Fibroblast of the aortic adventitia (primary cell): Measurements from ENCODE around the gene CDH23. TPM values are rescaled to one million over a fixed set of nuclear protein-coding genes. Genes with fewer than 3 reads are reported as not detected.

Experiments used
- DNase-seq: peaks from one replicate; pipeline ENCODE4 v3.0.0-alpha.2; 2010; ENCODE audit warnings: low read depth
- H3K4me3 ChIP-seq: 2 replicates; pipeline ENCODE4 v1.5.1; 2011; ENCODE audit warnings: low read depth, mild to moderate bottlenecking, control low read depth, low read length, moderate library complexity
- total RNA-seq: library from RNA; depleted of rRNA; stranded (reverse); fragments of >200 nt; gene quantifications from 2 replicates; pipeline ENCODE4 v1.2.3, GENCODE V29; 2012; ENCODE audit warnings: low replicate concordance
- TF ChIP-seq, protein P1 (sequence below): IDR thresholded peaks from 2 replicates; pipeline ENCODE4 v1.5.1; 2011; ENCODE audit warnings: mild to moderate bottlenecking, low read length, control low read depth, inconsistent platforms; ENCODE audit not compliant: insufficient read depth

The CDH23 gene
- total RNA-seq, 1 donor: 0.27 TPM

DNA sequence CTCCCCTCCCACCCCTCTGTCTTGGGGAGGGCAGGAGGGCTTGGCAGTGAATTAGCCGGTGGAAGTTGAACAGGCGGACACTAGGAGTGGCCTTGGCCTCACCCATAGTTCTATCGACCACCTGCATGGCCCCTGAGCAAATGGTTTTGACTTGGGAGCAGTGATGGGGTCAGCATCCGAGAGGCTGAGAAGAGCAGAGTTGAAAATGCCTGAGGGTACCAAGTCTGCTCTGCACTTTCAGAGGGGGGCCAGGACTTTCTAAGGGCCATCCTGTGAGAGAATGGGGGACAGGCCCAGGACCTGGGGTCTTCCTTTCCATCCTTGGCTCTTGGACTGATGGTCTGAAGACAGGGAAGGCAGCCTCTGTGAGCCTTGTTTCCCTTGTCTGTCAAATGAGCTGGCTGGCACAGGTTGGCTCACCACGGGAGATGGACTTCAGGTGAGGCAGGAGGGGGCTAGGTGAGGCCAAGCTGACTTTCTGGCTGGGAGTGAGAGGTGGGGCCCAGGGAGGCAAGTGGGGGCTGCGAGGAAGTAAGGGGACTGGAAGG lies 29.4 kb downstream of the CDH23 start:
- H3K4me3 ChIP-seq: no peak overlapping the region
- DNase-seq: no peak
- TF ChIP-seq, protein P1, sequence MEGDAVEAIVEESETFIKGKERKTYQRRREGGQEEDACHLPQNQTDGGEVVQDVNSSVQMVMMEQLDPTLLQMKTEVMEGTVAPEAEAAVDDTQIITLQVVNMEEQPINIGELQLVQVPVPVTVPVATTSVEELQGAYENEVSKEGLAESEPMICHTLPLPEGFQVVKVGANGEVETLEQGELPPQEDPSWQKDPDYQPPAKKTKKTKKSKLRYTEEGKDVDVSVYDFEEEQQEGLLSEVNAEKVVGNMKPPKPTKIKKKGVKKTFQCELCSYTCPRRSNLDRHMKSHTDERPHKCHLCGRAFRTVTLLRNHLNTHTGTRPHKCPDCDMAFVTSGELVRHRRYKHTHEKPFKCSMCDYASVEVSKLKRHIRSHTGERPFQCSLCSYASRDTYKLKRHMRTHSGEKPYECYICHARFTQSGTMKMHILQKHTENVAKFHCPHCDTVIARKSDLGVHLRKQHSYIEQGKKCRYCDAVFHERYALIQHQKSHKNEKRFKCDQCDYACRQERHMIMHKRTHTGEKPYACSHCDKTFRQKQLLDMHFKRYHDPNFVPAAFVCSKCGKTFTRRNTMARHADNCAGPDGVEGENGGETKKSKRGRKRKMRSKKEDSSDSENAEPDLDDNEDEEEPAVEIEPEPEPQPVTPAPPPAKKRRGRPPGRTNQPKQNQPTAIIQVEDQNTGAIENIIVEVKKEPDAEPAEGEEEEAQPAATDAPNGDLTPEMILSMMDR: no peak

DNA sequence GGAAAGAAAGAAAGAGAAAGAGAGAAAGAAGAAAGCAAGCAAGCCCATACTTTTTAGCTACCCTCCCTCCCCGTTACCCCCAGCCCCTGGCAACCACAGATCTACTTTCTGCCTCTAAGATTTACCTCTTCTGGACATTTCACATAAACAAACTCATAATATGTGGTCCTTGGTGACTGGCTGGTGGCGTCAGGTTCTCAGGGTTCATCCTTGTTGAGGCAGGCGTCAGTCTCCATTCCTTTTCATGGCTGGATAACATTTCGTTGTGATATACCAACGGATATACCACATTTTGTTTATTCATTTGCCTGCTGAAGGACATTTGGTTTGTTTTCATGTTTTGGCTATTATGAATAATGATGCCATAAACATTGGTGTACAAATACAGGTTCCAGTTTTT lies 30.5 kb downstream of the CDH23 start:
- no peak for DNase-seq
- TF ChIP-seq, protein P1: no peak
- H3K4me3 ChIP-seq: no peak overlapping the region

- H3K4me3 ChIP-seq: no peak overlapping the region
- TF ChIP-seq, protein P1: no peak
- no peak for DNase-seq
Observed at GRCh38 chr10:71429304-71429703, 32.6 kb downstream of the CDH23 start.

GRCh38 chr10:71429929-71430328 lies 33.2 kb downstream of the CDH23 start:
- no peak overlapping the region for H3K4me3 ChIP-seq
- TF ChIP-seq, protein P1: peak; percentile 2
- DNase-seq: no peak

GRCh38 chr10:71431239-71432100 lies 34.8 kb downstream of the CDH23 start:
- TF ChIP-seq, protein P1: peak; percentile 18
- H3K4me3 ChIP-seq: no peak overlapping the region
- no peak for DNase-seq

DNA sequence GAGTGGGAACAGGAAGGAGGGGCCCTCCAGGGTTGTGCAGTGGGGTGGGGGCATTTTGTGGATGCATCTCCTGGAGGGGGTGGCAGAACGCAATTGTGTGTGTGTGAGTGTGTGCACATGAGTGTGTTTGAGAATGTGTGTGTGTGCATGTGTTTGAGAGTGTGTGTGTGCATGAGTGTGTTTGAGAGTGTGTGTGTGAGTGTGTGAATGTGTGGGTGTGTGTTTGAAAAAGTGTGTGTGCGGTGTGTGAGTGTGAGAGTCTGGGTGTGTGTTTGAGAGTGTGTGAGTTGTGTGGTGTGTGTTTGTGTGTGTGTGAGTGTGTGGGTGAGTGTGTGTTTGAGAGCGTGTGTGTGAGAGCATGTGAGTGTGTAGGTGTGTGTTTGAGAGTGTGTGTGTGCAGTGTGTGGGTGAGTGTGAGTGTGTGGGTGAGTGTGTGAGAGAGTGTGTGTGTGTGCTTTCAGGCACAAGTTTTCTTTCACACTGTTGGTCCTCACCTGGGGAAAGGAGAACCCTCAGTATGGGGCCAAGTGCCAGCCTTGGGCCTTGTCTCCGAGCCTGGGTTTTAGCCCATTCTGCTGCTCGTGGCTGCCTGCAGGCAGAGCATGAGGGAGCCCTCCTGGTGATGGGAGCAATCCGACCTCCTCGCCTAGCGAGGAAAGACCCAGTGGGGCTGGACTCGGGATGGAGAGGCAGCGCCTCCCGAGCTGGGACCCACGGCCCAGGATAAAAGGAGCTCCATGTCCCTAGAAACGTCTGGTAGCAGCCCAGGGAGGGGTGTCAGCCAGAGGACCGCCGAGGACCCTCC lies 35.6 kb downstream of the CDH23 start:
- TF ChIP-seq, protein P1: no peak
- H3K4me3 ChIP-seq: no peak overlapping the region
- DNase-seq: no peak
